HepG2 (cell line): Measurements from ENCODE around the gene SRP68. TPM values are rescaled to one million over a fixed set of nuclear protein-coding genes. Genes with fewer than 3 reads are reported as not detected.

Source experiments
- EED ChIP-seq: sonication (generic); formaldehyde crosslinking; IDR thresholded peaks from 2 replicates; pipeline ENCODE4 v1.5.0; 2020; ENCODE audit warnings: mild to moderate bottlenecking, missing genetic modification reagents
- HES4 ChIP-seq: sonication (generic); formaldehyde crosslinking; IDR thresholded peaks from 2 replicates; pipeline ENCODE4 v1.9.0; 2021; ENCODE audit warnings: mild to moderate bottlenecking, missing genetic modification reagents, borderline replicate concordance
- HNRNPLL ChIP-seq: fragments of 200-400 bp; formaldehyde crosslinking; IDR thresholded peaks from 2 replicates; pipeline ENCODE4 v1.6.1; 2017; ENCODE audit warnings: mild to moderate bottlenecking, low read depth, low read length; ENCODE audit not compliant: poor library complexity, severe bottlenecking
- KDM2A ChIP-seq: sonication (generic); formaldehyde crosslinking; IDR thresholded peaks from 2 replicates; pipeline ENCODE4 v1.4.0; 2020; ENCODE audit warnings: low read depth, missing genetic modification reagents, borderline replicate concordance
- KDM5B ChIP-seq: sonication (generic); formaldehyde crosslinking; IDR thresholded peaks from 2 replicates; pipeline ENCODE4 v1.4.0; 2020; ENCODE audit warnings: missing genetic modification reagents, mild to moderate bottlenecking, borderline replicate concordance
- KLF16 ChIP-seq, 2 experiments: sonication (generic) in 1 of 2; formaldehyde crosslinking in 1 of 2; IDR thresholded peaks; 2 replicates each; pipeline versions ENCODE4 v1.6.1 to v1.8.0; 2016 to 2023; ENCODE audit warnings: missing genetic modification reagents in 2 of 2, missing compliant biosample characterization in 1 of 2
- MLLT10 ChIP-seq: sonication (generic); formaldehyde crosslinking; IDR thresholded peaks from 2 replicates; pipeline ENCODE4 v1.4.0; 2020; ENCODE audit warnings: missing genetic modification reagents
- NRL ChIP-seq: sonication (generic); formaldehyde crosslinking; IDR thresholded peaks from 2 replicates; pipeline ENCODE4 v1.5.0; 2020; ENCODE audit warnings: missing genetic modification reagents, mild to moderate bottlenecking, moderate library complexity, borderline replicate concordance
- PAF1 ChIP-seq: IDR thresholded peaks from 2 replicates; pipeline ENCODE4 v1.6.1; 2016; ENCODE audit warnings: missing genetic modification reagents, missing compliant biosample characterization
- PRPF4 ChIP-seq: fragments of 200-400 bp; formaldehyde crosslinking; IDR thresholded peaks from 2 replicates; pipeline ENCODE4 v1.6.1; 2016; ENCODE audit warnings: low read length, low read depth; ENCODE audit not compliant: poor library complexity, severe bottlenecking
- RCOR2 ChIP-seq: IDR thresholded peaks from 2 replicates; pipeline ENCODE4 v1.6.1; 2016; ENCODE audit warnings: missing biosample characterization, missing genetic modification reagents
- RXRA ChIP-seq: sonication (generic); formaldehyde crosslinking; IDR thresholded peaks from 2 replicates; pipeline ENCODE4 v1.5.1; 2020; ENCODE audit warnings: missing genetic modification reagents
- SCMH1 ChIP-seq: sonication (generic); formaldehyde crosslinking; IDR thresholded peaks from 2 replicates; pipeline ENCODE4 v1.9.0; 2021; ENCODE audit warnings: missing genetic modification reagents, mild to moderate bottlenecking, borderline replicate concordance
- SMC3 ChIP-seq: IDR thresholded peaks from 2 replicates; pipeline ENCODE4 v1.6.1; 2011; ENCODE audit warnings: low read length, improper control_type of control experiment
- XRCC5 ChIP-seq: fragments of 200-400 bp; formaldehyde crosslinking; optimal IDR thresholded peaks from 2 replicates; pipeline ENCODE3; 2017; ENCODE audit warnings: mild to moderate bottlenecking, low read length
- ZFY ChIP-seq: sonication (generic); formaldehyde crosslinking; IDR thresholded peaks from 2 replicates; pipeline ENCODE4 v1.4.0; 2020; ENCODE audit warnings: missing genetic modification reagents
- ZNF34 ChIP-seq: sonication (generic); formaldehyde crosslinking; IDR thresholded peaks from 2 replicates; pipeline ENCODE4 v1.4.0; 2020; ENCODE audit warnings: mild to moderate bottlenecking, missing genetic modification reagents, borderline replicate concordance
- ZNF563 ChIP-seq: sonication (generic); formaldehyde crosslinking; IDR thresholded peaks from 2 replicates; pipeline ENCODE4 v1.8.0; 2022; ENCODE audit warnings: mild to moderate bottlenecking, moderate library complexity, missing genetic modification reagents
- ZNF567 ChIP-seq: sonication (generic); formaldehyde crosslinking; IDR thresholded peaks from 2 replicates; pipeline ENCODE4 v1.8.1; 2023; ENCODE audit warnings: mild to moderate bottlenecking, missing genetic modification reagents, borderline replicate concordance
- ZNF781 ChIP-seq: sonication (generic); formaldehyde crosslinking; IDR thresholded peaks from 2 replicates; pipeline ENCODE4 v1.5.1; 2020; ENCODE audit warnings: borderline replicate concordance, mild to moderate bottlenecking, missing genetic modification reagents; ENCODE audit errors: not compliant biosample characterization
- ZNF839 ChIP-seq: sonication (generic); formaldehyde crosslinking; IDR thresholded peaks from 2 replicates; pipeline ENCODE4 v1.4.0; 2020; ENCODE audit warnings: missing genetic modification reagents, mild to moderate bottlenecking, borderline replicate concordance
- ZNF891 ChIP-seq: sonication (generic); formaldehyde crosslinking; IDR thresholded peaks from 2 replicates; pipeline ENCODE4 v1.5.0; 2020; ENCODE audit warnings: mild to moderate bottlenecking, missing genetic modification reagents
- polyA plus RNA-seq, 8 experiments: library from polyadenylated mRNA; depleted of rRNA in 3 of 8; stranded (reverse) in 7 of 8; unstranded in 1 of 8; fragments of >200 nt; fragmentation: Illumina TruSeq in 4 of 8; extraction: Trizol in 4 of 8; gene quantifications; 2 replicates each; pipeline versions ENCODE4 v1.2.1 to v1.2.3, GENCODE V29; 2011 to 2016; ENCODE audit warnings: low read depth in 4 of 8, missing spikeins in 1 of 8, mixed read lengths in 1 of 8; ENCODE audit not compliant: insufficient read depth in 1 of 8
- total RNA-seq, 5 experiments: library from RNA; depleted of rRNA; stranded (reverse); fragments of >200 nt; fragmentation: Illumina TruSeq; extraction: Trizol; gene quantifications; 2 replicates each; pipeline ENCODE4 v1.2.3, GENCODE V29; 2016; ENCODE audit warnings: low read depth in 1 of 5
- TF ChIP-seq, protein P1 (sequence below): sonication (generic); formaldehyde crosslinking; IDR thresholded peaks from 2 replicates; pipeline ENCODE4 v1.4.0; 2020; ENCODE audit warnings: missing genetic modification reagents
- TF ChIP-seq, protein P2 (sequence below): sonication (generic); formaldehyde crosslinking; IDR thresholded peaks from 2 replicates; pipeline ENCODE4 v1.5.1; 2020; ENCODE audit warnings: missing genetic modification reagents, mild to moderate bottlenecking, borderline replicate concordance
- TF ChIP-seq, protein P3 (sequence below): sonication (generic); formaldehyde crosslinking; IDR thresholded peaks from 2 replicates; pipeline ENCODE4 v1.5.0; 2020; ENCODE audit warnings: mild to moderate bottlenecking, missing genetic modification reagents

SRP68 gene
- total and polyA plus RNA-seq, 2 of the 13 experiments (the other 11 are each of a cell fraction or from before 2014, with no cell fraction given): 39.8 to 74.3 TPM

DNA sequence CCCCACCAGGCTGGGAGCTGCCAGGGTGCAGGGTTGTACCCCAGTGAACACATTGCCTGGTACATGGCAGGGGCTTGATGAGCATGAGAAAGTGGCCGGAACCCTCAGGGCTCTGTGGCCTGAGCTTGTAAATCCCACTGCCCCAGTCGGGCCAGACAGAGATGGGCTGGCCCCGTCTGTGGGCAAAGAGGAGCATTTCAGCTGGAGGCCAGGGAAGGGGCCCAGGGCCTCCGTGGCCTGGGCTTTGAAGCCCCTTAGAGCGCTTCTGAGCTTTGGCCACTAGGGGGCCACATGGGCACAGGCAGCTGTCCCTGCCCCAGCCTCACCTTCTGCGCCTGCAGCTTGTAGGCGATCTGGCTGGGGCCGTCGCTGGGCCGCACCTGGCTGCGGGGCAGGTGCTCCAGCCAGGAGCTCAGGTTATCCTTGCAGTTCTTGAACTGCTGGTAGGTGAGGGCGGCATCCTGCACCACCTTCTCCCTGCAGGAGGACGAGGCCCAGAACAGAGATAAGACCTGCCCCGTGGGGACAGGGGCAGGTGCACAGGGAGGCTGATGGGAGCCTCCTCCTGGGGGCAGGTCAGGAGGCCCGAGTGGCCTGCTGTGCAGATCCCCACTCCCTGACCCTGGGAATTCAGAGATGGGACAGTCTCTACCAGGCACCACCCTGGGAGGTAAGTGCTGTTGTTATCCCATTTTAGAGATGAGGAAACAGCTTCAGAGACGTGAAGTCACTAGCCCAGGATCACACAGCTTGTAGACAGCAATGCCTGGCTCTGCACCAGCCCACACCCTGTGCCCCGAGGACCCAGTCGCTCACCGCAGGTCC is 58.0 kb downstream of the SRP68 start (continued):
- TF ChIP-seq ZNF891 (CRISPR knock-in tag) (peak; percentile 93), MLLT10 (CRISPR knock-in tag) (no peak), SCMH1 (CRISPR knock-in tag) (no peak), KLF16 (CRISPR knock-in tag; IDR thresholded peaks at IDR 0.05) (0 out of 4 replicates have a peak, but pooled peaks of 1 of the 2 experiments have one; percentile 52), HES4 (CRISPR knock-in tag) (no peak), ZFY (CRISPR knock-in tag) (0 out of 2 replicates have a peak, but pooled peaks have one; percentile 24), PRPF4 (no peak), NRL (CRISPR knock-in tag) (peak; percentile 87; the same call in 1 of the 2 replicates), ZNF839 (0 out of 2 replicates have a peak, but pooled peaks have one; percentile 59), KDM5B (peak; percentile 73; the same call in 1 of the 2 replicates), KDM2A (peak; percentile 74), ZNF781 (CRISPR knock-in tag) (peak; percentile 48), EED (CRISPR knock-in tag) (no peak), RCOR2 (CRISPR knock-in tag) (no peak), ZNF567 (CRISPR knock-in tag) (no peak), SMC3 (peak; percentile 68), HNRNPLL (peak; percentile 58), ZNF34 (0 out of 2 replicates have a peak, but pooled peaks have one; percentile 37), XRCC5 (peak; percentile 92), ZNF563 (peak; percentile 46; the same call in 1 of the 2 replicates), RXRA (no peak; the same call in none of the 2 replicates), PAF1 (CRISPR knock-in tag) (no peak)
- TF ChIP-seq, protein P1, sequence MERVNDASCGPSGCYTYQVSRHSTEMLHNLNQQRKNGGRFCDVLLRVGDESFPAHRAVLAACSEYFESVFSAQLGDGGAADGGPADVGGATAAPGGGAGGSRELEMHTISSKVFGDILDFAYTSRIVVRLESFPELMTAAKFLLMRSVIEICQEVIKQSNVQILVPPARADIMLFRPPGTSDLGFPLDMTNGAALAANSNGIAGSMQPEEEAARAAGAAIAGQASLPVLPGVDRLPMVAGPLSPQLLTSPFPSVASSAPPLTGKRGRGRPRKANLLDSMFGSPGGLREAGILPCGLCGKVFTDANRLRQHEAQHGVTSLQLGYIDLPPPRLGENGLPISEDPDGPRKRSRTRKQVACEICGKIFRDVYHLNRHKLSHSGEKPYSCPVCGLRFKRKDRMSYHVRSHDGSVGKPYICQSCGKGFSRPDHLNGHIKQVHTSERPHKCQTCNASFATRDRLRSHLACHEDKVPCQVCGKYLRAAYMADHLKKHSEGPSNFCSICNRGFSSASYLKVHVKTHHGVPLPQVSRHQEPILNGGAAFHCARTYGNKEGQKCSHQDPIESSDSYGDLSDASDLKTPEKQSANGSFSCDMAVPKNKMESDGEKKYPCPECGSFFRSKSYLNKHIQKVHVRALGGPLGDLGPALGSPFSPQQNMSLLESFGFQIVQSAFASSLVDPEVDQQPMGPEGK (CRISPR knock-in tag): peak; percentile 51
- TF ChIP-seq, protein P2, sequence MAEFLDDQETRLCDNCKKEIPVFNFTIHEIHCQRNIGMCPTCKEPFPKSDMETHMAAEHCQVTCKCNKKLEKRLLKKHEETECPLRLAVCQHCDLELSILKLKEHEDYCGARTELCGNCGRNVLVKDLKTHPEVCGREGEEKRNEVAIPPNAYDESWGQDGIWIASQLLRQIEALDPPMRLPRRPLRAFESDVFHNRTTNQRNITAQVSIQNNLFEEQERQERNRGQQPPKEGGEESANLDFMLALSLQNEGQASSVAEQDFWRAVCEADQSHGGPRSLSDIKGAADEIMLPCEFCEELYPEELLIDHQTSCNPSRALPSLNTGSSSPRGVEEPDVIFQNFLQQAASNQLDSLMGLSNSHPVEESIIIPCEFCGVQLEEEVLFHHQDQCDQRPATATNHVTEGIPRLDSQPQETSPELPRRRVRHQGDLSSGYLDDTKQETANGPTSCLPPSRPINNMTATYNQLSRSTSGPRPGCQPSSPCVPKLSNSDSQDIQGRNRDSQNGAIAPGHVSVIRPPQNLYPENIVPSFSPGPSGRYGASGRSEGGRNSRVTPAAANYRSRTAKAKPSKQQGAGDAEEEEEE (CRISPR knock-in tag): no peak
- TF ChIP-seq, protein P3, sequence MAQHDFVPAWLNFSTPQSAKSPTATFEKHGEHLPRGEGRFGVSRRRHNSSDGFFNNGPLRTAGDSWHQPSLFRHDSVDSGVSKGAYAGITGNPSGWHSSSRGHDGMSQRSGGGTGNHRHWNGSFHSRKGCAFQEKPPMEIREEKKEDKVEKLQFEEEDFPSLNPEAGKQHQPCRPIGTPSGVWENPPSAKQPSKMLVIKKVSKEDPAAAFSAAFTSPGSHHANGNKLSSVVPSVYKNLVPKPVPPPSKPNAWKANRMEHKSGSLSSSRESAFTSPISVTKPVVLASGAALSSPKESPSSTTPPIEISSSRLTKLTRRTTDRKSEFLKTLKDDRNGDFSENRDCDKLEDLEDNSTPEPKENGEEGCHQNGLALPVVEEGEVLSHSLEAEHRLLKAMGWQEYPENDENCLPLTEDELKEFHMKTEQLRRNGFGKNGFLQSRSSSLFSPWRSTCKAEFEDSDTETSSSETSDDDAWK: no peak
